Measurements from ENCODE around the gene PLEK.

The PLEK gene

GRCh38 chr2:68365087-68365486 is at the start of gene PLEK:
PLEK (plus strand) TSS chr2:68365282; CDS start chr2:68365352, 70 bp downstream.
- no peak within 1 kb of the TSS for H3K27ac Mint-ChIP-seq
- H3K27me3 Mint-ChIP-seq, result no peaks in the 10 kb centered on the region
- peak within 1 kb of the TSS; percentile 75 for H3K4me3 Mint-ChIP-seq
- H3K9me3 Mint-ChIP-seq, result no peaks in the 10 kb centered on the region
- H3K4me1 Mint-ChIP-seq, result peaks cover 18% of the 10 kb centered on the region
- H3K36me3 Mint-ChIP-seq, result no peaks in the 10 kb centered on the region

- peaks cover 2% of the 10 kb centered on the region for H3K36me3 Mint-ChIP-seq
- H3K4me1 Mint-ChIP-seq, result peaks cover 9% of the 10 kb centered on the region
- H3K27ac Mint-ChIP-seq, result no peak overlapping the region
- H3K27me3 Mint-ChIP-seq, result peaks cover 42% of the 10 kb centered on the region
- H3K4me3 Mint-ChIP-seq, result no peak overlapping the region
- peaks cover 5% of the 10 kb centered on the region for H3K9me3 Mint-ChIP-seq
Measured at GRCh38 chr2:68316111-68316510, 49.0 kb upstream of the PLEK start.

- Mint-ChIP-seq H3K27ac (no peak overlapping the region), H3K36me3 (peaks cover 2% of the 10 kb centered on the region), H3K4me1 (peaks cover 9% of the 10 kb centered on the region), H3K27me3 (peaks cover 45% of the 10 kb centered on the region), H3K4me3 (peak overlapping the region; percentile 78), H3K9me3 (peaks cover 5% of the 10 kb centered on the region)
Measured at GRCh38 chr2:68317971-68318913, 46.8 kb upstream of the PLEK start.

GRCh38 chr2:68318914-68319397 is 46.1 kb upstream of the PLEK start:
- peak overlapping the region; percentile 78 for H3K4me3 Mint-ChIP-seq
- H3K4me1 Mint-ChIP-seq, result peaks cover 9% of the 10 kb centered on the region
- H3K9me3 Mint-ChIP-seq, result peaks cover 5% of the 10 kb centered on the region
- peaks cover 2% of the 10 kb centered on the region for H3K36me3 Mint-ChIP-seq
- H3K27me3 Mint-ChIP-seq, result peaks cover 43% of the 10 kb centered on the region
- H3K27ac Mint-ChIP-seq, result no peak overlapping the region

- H3K4me3 Mint-ChIP-seq, result peak within 1 kb of the TSS; percentile 78
- no peak within 1 kb of the TSS for H3K27ac Mint-ChIP-seq
- peaks cover 1% of the 10 kb centered on the region for H3K9me3 Mint-ChIP-seq
- H3K4me1 Mint-ChIP-seq, result peaks cover 9% of the 10 kb centered on the region
- H3K36me3 Mint-ChIP-seq, result no peaks in the 10 kb centered on the region
- H3K27me3 Mint-ChIP-seq, result peaks cover 43% of the 10 kb centered on the region
Measured at GRCh38 chr2:68319398-68320117, 45.5 kb upstream of the PLEK start, which contains the start of gene CNRIP1. CNRIP1 (minus strand) TSS chr2:68319949; CDS start chr2:68319400, 549 bp downstream.

- peaks cover 9% of the 10 kb centered on the region for H3K4me1 Mint-ChIP-seq
- H3K27me3 Mint-ChIP-seq, result peaks cover 45% of the 10 kb centered on the region
- no peaks in the 10 kb centered on the region for H3K9me3 Mint-ChIP-seq
- H3K4me3 Mint-ChIP-seq, result peak overlapping the region; percentile 53
- H3K36me3 Mint-ChIP-seq, result no peaks in the 10 kb centered on the region
- H3K27ac Mint-ChIP-seq, result no peak overlapping the region
Measured at GRCh38 chr2:68320118-68320641, 44.9 kb upstream of the PLEK start.

- no peaks in the 10 kb centered on the region for H3K9me3 Mint-ChIP-seq
- no peak overlapping the region for H3K4me3 Mint-ChIP-seq
- no peak overlapping the region for H3K27ac Mint-ChIP-seq
- peaks cover 2% of the 10 kb centered on the region for H3K4me1 Mint-ChIP-seq
- no peaks in the 10 kb centered on the region for H3K36me3 Mint-ChIP-seq
- H3K27me3 Mint-ChIP-seq, result peaks cover 41% of the 10 kb centered on the region
Measured at GRCh38 chr2:68325056-68325455, 40.0 kb upstream of the PLEK start.

GRCh38 chr2:68328901-68329300 is 36.2 kb upstream of the PLEK start:
- Mint-ChIP-seq H3K4me3 (no peak overlapping the region), H3K4me1 (no peaks in the 10 kb centered on the region), H3K36me3 (no peaks in the 10 kb centered on the region), H3K27ac (no peak overlapping the region), H3K27me3 (peaks cover 26% of the 10 kb centered on the region), H3K9me3 (no peaks in the 10 kb centered on the region)

GRCh38 chr2:68330691-68331090 is 34.4 kb upstream of the PLEK start:
- Mint-ChIP-seq H3K9me3 (no peaks in the 10 kb centered on the region), H3K36me3 (no peaks in the 10 kb centered on the region), H3K4me1 (no peaks in the 10 kb centered on the region), H3K27me3 (peaks cover 19% of the 10 kb centered on the region), H3K27ac (no peak overlapping the region), H3K4me3 (no peak overlapping the region)

GRCh38 chr2:68333009-68333408 is 32.1 kb upstream of the PLEK start:
- H3K9me3 Mint-ChIP-seq, result no peaks in the 10 kb centered on the region
- H3K27ac Mint-ChIP-seq, result no peak overlapping the region
- no peaks in the 10 kb centered on the region for H3K4me1 Mint-ChIP-seq
- no peaks in the 10 kb centered on the region for H3K36me3 Mint-ChIP-seq
- no peak overlapping the region for H3K4me3 Mint-ChIP-seq
- H3K27me3 Mint-ChIP-seq, result peaks cover 12% of the 10 kb centered on the region

- Mint-ChIP-seq H3K9me3 (no peaks in the 10 kb centered on the region), H3K36me3 (no peaks in the 10 kb centered on the region), H3K4me1 (no peaks in the 10 kb centered on the region), H3K27me3 (peaks cover 6% of the 10 kb centered on the region), H3K4me3 (no peak overlapping the region), H3K27ac (no peak overlapping the region)
Measured at GRCh38 chr2:68333931-68334330, 31.2 kb upstream of the PLEK start.

GRCh38 chr2:68336192-68336591 is 28.9 kb upstream of the PLEK start:
- Mint-ChIP-seq H3K9me3 (no peaks in the 10 kb centered on the region), H3K27ac (no peak overlapping the region), H3K36me3 (no peaks in the 10 kb centered on the region), H3K4me1 (no peaks in the 10 kb centered on the region), H3K4me3 (no peak overlapping the region), H3K27me3 (peaks cover 13% of the 10 kb centered on the region)

GRCh38 chr2:68340226-68341061 is 24.6 kb upstream of the PLEK start:
- Mint-ChIP-seq H3K27ac (no peak overlapping the region), H3K4me1 (no peaks in the 10 kb centered on the region), H3K9me3 (no peaks in the 10 kb centered on the region), H3K4me3 (no peak overlapping the region), H3K27me3 (peaks cover 18% of the 10 kb centered on the region), H3K36me3 (no peaks in the 10 kb centered on the region)

- Mint-ChIP-seq H3K9me3 (no peaks in the 10 kb centered on the region), H3K4me1 (no peaks in the 10 kb centered on the region), H3K27ac (no peak overlapping the region), H3K36me3 (no peaks in the 10 kb centered on the region), H3K4me3 (no peak overlapping the region), H3K27me3 (peaks cover 18% of the 10 kb centered on the region)
Measured at GRCh38 chr2:68341062-68341329, 24.1 kb upstream of the PLEK start.

- no peaks in the 10 kb centered on the region for H3K9me3 Mint-ChIP-seq
- peaks cover 18% of the 10 kb centered on the region for H3K27me3 Mint-ChIP-seq
- no peak overlapping the region for H3K27ac Mint-ChIP-seq
- H3K36me3 Mint-ChIP-seq, result no peaks in the 10 kb centered on the region
- H3K4me3 Mint-ChIP-seq, result no peak overlapping the region
- H3K4me1 Mint-ChIP-seq, result no peaks in the 10 kb centered on the region
Measured at GRCh38 chr2:68341583-68341982, 23.5 kb upstream of the PLEK start.

Measured in activated naive CD4-positive, alpha-beta T cell treated with anti-CD3 and anti-CD28 coated beads, Interleukin-2, amount 50 U/mL, for 24 hours (primary cell).